Activated B cell treated with CpG ODN at 0.5 μM for 24 hours (primary cell): ENCODE results near the gene TOMM22. TPM values are rescaled to one million over a fixed set of nuclear protein-coding genes. Genes with fewer than 3 reads are reported as not detected.

Experiments used
- ATAC-seq: fragments of 200-7000 bp; cut with Tn5 transposase; one replicate; pipeline ENCODE4 v1.10.0; 2021; ENCODE audit warnings: low read depth, mild to moderate bottlenecking, moderate library complexity
- CTCF ChIA-PET: fragments of 350-600 bp; sonication (Branson Sonifier 250); formaldehyde crosslinking; loops from one replicate; lab custom pipeline; 2021; ENCODE audit warnings: antibody characterized with exemption; lab: Charles Lee
- POLR2A ChIA-PET: fragments of 350-600 bp; sonication (Branson Sonifier 250); formaldehyde crosslinking; loops from one replicate; lab custom pipeline; 2021; ENCODE audit warnings: antibody characterized with exemption; lab: Charles Lee
- DNase-seq: peaks from one replicate; pipeline ENCODE4 v3.0.0; 2022
- H3K27ac Mint-ChIP-seq: one replicate; pipeline ENCODE4 v1.8.0; 2020; ENCODE audit warnings: mixed read lengths
- H3K27me3 Mint-ChIP-seq: one replicate; pipeline ENCODE4 v1.8.0; 2021; ENCODE audit warnings: mixed read lengths
- H3K36me3 Mint-ChIP-seq: one replicate; pipeline ENCODE4 v1.8.0; 2021; ENCODE audit warnings: low read depth, mixed read lengths
- H3K4me1 Mint-ChIP-seq: one replicate; pipeline ENCODE4 v1.8.0; 2021; ENCODE audit warnings: mixed read lengths
- H3K4me3 Mint-ChIP-seq: one replicate; pipeline ENCODE4 v1.8.0; 2020; ENCODE audit warnings: mild to moderate bottlenecking, mixed read lengths
- H3K9me3 Mint-ChIP-seq: one replicate; pipeline ENCODE4 v1.8.0; 2020; ENCODE audit warnings: mixed read lengths
- CTCF ChIP-seq: fragments of 200-600 bp; IDR thresholded peaks from one replicate; pipeline ENCODE4 v1.8.0; 2022; ENCODE audit warnings: antibody characterized with exemption, mild to moderate bottlenecking
- intact Hi-C: fragments of 100-400 bp; cut with micrococcal nuclease; formaldehyde crosslinking; loops from one replicate; pipeline ENCODE4 v1.15.1; 2024
- total RNA-seq: library from RNA; stranded (reverse); gene quantifications from 2 replicates; pipeline ENCODE4 v1.2.3, GENCODE V29; 2022

The TOMM22 gene
- total RNA-seq, 1 donor from 2014 or later, result 99.4 TPM

GRCh38 chr22:38734421-38735100 lies 52.8 kb downstream of the TOMM22 start:
- Mint-ChIP-seq H3K9me3 (no peaks in the 10 kb centered on the region), H3K27me3 (no peaks in the 10 kb centered on the region), H3K36me3 (peaks cover 94% of the 10 kb centered on the region), H3K4me3 (no peak overlapping the region), H3K4me1 (peaks cover 26% of the 10 kb centered on the region), H3K27ac (peak overlapping the region; percentile 68)
- ChIA-PET CTCF (interaction anchor here (1.7 to 3.5 kb wide), 5 partner anchors 10 to 109 kb away, joined by 5 to 26 read pairs (median 7); no protein-coding TSS in a partner anchor), POLR2A (interaction anchor here (0.7 to 5.5 kb wide), 7 partner anchors 10 to 29 kb away, joined by 3 to 37 read pairs (median 4); no protein-coding TSS in a partner anchor)
- DNase-seq, result no peak
- intact Hi-C loops, result no loop called here
- ATAC-seq, result no peak
- TF ChIP-seq CTCF, result no peak

Other genes starting within 250 kb of the TOMM22 start
- not detected in 2 replicates for gene KCNJ4, start 226.8 kb upstream of the TOMM22 start, total RNA-seq
- not detected in 2 replicates for gene KDELR3, start 213.9 kb upstream of the TOMM22 start, total RNA-seq
- 533 and 612 TPM in 2 replicates for gene DDX17, start 175.6 kb upstream of the TOMM22 start, total RNA-seq
- gene DMC1, start 111.8 kb upstream of the TOMM22 start, total RNA-seq, result 0.54 and 0.91 TPM in 2 replicates
- gene FAM227A, start 25.6 kb upstream of the TOMM22 start, total RNA-seq, result 0.20 and 0.66 TPM in 2 replicates
- 7.3 and 14.1 TPM in 2 replicates for gene CBY1, start 25.3 kb upstream of the TOMM22 start, total RNA-seq
- 39.3 and 45.2 TPM in 2 replicates for gene JOSD1, start 19.0 kb downstream of the TOMM22 start, total RNA-seq
- 90.6 and 103 TPM in 2 replicates for gene GTPBP1, start 24.0 kb downstream of the TOMM22 start, total RNA-seq
- gene SUN2, start 74.0 kb downstream of the TOMM22 start, total RNA-seq, result 122 and 146 TPM in 2 replicates
- 7.7 and 8.4 TPM in 2 replicates for gene DNAL4, start 112.2 kb downstream of the TOMM22 start, total RNA-seq
- gene NPTXR, start 162.1 kb downstream of the TOMM22 start, total RNA-seq, result 0.07 and 0.13 TPM in 2 replicates
- 65.6 and 71.8 TPM in 2 replicates for gene CBX6, start 190.3 kb downstream of the TOMM22 start, total RNA-seq